ENCODE data around the gene MUC12. TPM values are rescaled to one million over a fixed set of nuclear protein-coding genes. Genes with fewer than 3 reads are reported as not detected.
A peak's percentile ranks its signal among the peaks of the same experiment; 100 is the strongest.

MUC12 gene
- total and polyA plus RNA-seq, 2 of the 8 experiments (the other 6 are each of a cell fraction or from before 2014, with no cell fraction given), result 7.7 to 16.2 TPM

DNA sequence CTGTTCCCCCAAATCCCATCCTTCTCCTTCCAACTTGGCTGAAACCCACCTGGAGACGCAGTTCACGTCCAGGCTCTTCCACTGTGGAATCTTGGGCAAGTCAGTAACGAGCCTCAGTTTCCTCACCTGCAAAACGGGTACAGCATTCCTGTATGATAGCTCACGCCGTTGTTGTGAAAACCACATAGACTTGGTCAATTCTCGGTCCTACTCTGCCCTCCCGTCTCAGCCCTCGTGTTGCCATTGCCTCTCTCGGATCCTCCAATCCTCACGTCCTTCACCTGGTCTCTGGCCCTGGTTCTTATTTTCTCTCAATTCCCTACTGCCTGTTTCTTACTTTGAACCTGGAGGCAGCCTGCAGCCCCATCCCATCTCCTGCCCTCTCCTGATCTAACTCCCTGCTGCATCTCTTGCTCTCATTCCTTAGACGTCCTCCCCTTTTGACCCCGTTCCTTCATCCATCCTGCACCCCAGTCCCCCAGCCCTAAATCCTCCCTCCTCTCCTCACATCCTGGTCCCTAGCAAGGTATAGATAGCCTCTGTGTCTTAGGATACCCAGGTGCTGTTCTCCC, 2.0 kb upstream of the MUC12 start:
- peaks cover 3 to 18% (median 14%) of the 10 kb centered on the region in 4 experiments for H3K27me3 ChIP-seq (replicated peaks in 1 of 4; ENCODE audit: control insufficient read depth in 3 of 4, extremely low read depth in 1 of 4, insufficient read depth in 3 of 4, low read length in 3 of 4)
- DNase-seq (ENCODE audit: low read depth in 1 of 2, low spot score in 2 of 2) (no peak), FAIRE-seq (no peak)
- H3K23ac ChIP-seq (ENCODE audit: insufficient read length), result no peak overlapping the region
- CTCF ChIA-PET (ENCODE audit: partially characterized antibody), result interaction anchor here (1.0 to 3.5 kb wide), 9 partner anchors 8 to 98 kb away, joined by 3 to 16 read pairs (median 4); partner anchors contain the start of genes MUC17 and MUC3A
- H3K4me2 ChIP-seq (ENCODE audit: insufficient read depth in 1 of 2, low read depth in 2 of 2, low read length in 2 of 2), result peak overlapping the region; percentile 17 to 59; a peak in 3 of 4 replicates
- 0 out of 2 replicates have a peak overlapping the region, but pooled peaks have one; percentile 4 for H2BK5ac ChIP-seq (ENCODE audit: low read depth, low read length)
- no peak overlapping the region for H2BK120ac ChIP-seq (replicated peaks; ENCODE audit: low read depth, low read length)
- no peak overlapping the region for H4K8ac ChIP-seq (ENCODE audit: extremely low read depth, insufficient read depth, low read length)
- peaks cover 4 to 32% (median 26%) of the 10 kb centered on the region in 4 experiments for H3K4me1 ChIP-seq (replicated peaks in 1 of 4; ENCODE audit: control insufficient read depth in 3 of 4, insufficient read depth in 4 of 4, low read length in 3 of 4)
- no peak overlapping the region for H3K4ac ChIP-seq (replicated peaks; ENCODE audit: insufficient read length, low read depth, low read length)
- no peaks in the 10 kb centered on the region for H3K9me3 ChIP-seq (ENCODE audit: insufficient read depth in 2 of 2, low read depth in 1 of 2, low read length in 1 of 2)
- no peaks in the 10 kb centered on the region for H3K36me3 ChIP-seq (ENCODE audit: control insufficient read depth in 2 of 4, insufficient read depth in 4 of 4, low read length in 3 of 4)
- H3K23me2 ChIP-seq (ENCODE audit: low read depth, low read length), result peaks cover 9% of the 10 kb centered on the region; the same call in 1 of the 2 replicates
- H3K27ac ChIP-seq (ENCODE audit: low read depth, low read length), result no peak overlapping the region
- H2BK15ac ChIP-seq (ENCODE audit: low read length), result peak overlapping the region; percentile 83; the same call in 1 of the 2 replicates
- no peaks in the 10 kb centered on the region for H3K79me2 ChIP-seq (ENCODE audit: control insufficient read depth in 1 of 2, insufficient read depth in 2 of 2, low read length in 2 of 2)
- H4K20me1 ChIP-seq (replicated peaks in 1 of 2; ENCODE audit: control insufficient read depth in 1 of 2, insufficient read depth in 2 of 2, low read length in 2 of 2), result peaks cover 2 to 7% of the 10 kb centered on the region in 2 experiments
- no peak overlapping the region for H3K14ac ChIP-seq (ENCODE audit: insufficient read length)
- H4K5ac ChIP-seq (ENCODE audit: insufficient read length, low read depth, low read length), result no peak overlapping the region
- no peaks in the 10 kb centered on the region; the same call in 1 of the 2 replicates for H3K79me1 ChIP-seq (ENCODE audit: low read depth, low read length)
- H2AFZ ChIP-seq (ENCODE audit: low read length), result no peak overlapping the region
- H2BK20ac ChIP-seq (ENCODE audit: low read length), result peak overlapping the region; percentile 63
- WGBS, 2 experiments (ENCODE audit: extremely low coverage in 1 of 2, insufficient coverage in 1 of 2, insufficient read length in 1 of 2, insufficient replicate concordance in 2 of 2, low coverage in 1 of 2, low lambda C conversion rate in 2 of 2, missing lambda C conversion rate in 1 of 2), result 88% methylated on average over 13 of the region's 13 CpGs; no CpG with 5 or more reads in 1 of the 2 experiments
- 0 out of 2 replicates have a peak overlapping the region, but pooled peaks have one; percentile 16 for H3K18ac ChIP-seq (ENCODE audit: extremely low read depth, low read length)
- H3K9ac ChIP-seq (replicated peaks in 1 of 4; ENCODE audit: extremely low read depth in 1 of 4, low read depth in 3 of 4, low read length in 3 of 4), result no peak overlapping the region
- no peak overlapping the region for H4K91ac ChIP-seq (replicated peaks; ENCODE audit: insufficient read length, low read length)
- POLR2A ChIA-PET (ENCODE audit: partially characterized antibody), result interaction anchor here (0.6 to 1.7 kb wide), 7 partner anchors 16 to 137 kb away, joined by 3 to 4 read pairs (median 3); partner anchors contain the start of gene SRRT
- no peak overlapping the region for H3K56ac ChIP-seq (replicated peaks; ENCODE audit: insufficient read length, low read depth, low read length)
- peak overlapping the region in 1 of 4 experiments; percentile 64; a peak in 2 of 8 replicates for H3K4me3 ChIP-seq (ENCODE audit: extremely low read depth in 1 of 4, insufficient read depth in 2 of 4, low read depth in 3 of 4, low read length in 4 of 4)
- H2AK5ac ChIP-seq (ENCODE audit: low read depth, low read length), result 0 out of 2 replicates have a peak overlapping the region, but pooled peaks have one; percentile 28
- H2BK12ac ChIP-seq (ENCODE audit: low read depth, low read length), result peak overlapping the region; percentile 70; the same call in 1 of the 2 replicates
- TF ChIP-seq, protein P1, sequence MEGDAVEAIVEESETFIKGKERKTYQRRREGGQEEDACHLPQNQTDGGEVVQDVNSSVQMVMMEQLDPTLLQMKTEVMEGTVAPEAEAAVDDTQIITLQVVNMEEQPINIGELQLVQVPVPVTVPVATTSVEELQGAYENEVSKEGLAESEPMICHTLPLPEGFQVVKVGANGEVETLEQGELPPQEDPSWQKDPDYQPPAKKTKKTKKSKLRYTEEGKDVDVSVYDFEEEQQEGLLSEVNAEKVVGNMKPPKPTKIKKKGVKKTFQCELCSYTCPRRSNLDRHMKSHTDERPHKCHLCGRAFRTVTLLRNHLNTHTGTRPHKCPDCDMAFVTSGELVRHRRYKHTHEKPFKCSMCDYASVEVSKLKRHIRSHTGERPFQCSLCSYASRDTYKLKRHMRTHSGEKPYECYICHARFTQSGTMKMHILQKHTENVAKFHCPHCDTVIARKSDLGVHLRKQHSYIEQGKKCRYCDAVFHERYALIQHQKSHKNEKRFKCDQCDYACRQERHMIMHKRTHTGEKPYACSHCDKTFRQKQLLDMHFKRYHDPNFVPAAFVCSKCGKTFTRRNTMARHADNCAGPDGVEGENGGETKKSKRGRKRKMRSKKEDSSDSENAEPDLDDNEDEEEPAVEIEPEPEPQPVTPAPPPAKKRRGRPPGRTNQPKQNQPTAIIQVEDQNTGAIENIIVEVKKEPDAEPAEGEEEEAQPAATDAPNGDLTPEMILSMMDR (IDR thresholded peaks at IDR 0.05; ENCODE audit: control extremely low read depth in 1 of 3, insufficient read depth in 1 of 3, low read depth in 1 of 3, low read length in 3 of 3), result peak in 1 of 3 experiments; percentile 2; a peak in 1 of 4 replicates
- TF ChIP-seq CREB1 (IDR thresholded peaks at IDR 0.05) (no peak), EZH2 (IDR thresholded peaks at IDR 0.05; ENCODE audit: low read depth, low read length, severe bottlenecking) (no peak), TBP (IDR thresholded peaks at IDR 0.05; ENCODE audit: low read depth, low read length) (no peak), CTBP2 (IDR thresholded peaks at IDR 0.05; ENCODE audit: borderline replicate concordance, insufficient read depth, insufficient read length, low read length) (no peak), POLR2AphosphoS5 (IDR thresholded peaks at IDR 0.05; ENCODE audit: low read depth, low read length) (no peak), KDM1A (IDR thresholded peaks at IDR 0.05; ENCODE audit: borderline replicate concordance, low read length) (peak; percentile 90; the same call in 1 of the 2 replicates), JUND (IDR thresholded peaks at IDR 0.05; ENCODE audit: low read length) (no peak), KDM4A (IDR thresholded peaks at IDR 0.05; ENCODE audit: low read depth, low read length, severe bottlenecking) (peak; percentile 1)
